PFSK-1 (cell line): ENCODE measurements around the gene HHAT.

ENCODE experiments used
- POLR2AphosphoS5 ChIP-seq: IDR thresholded peaks from 2 replicates; pipeline ENCODE4 v1.6.1; 2012; ENCODE audit warnings: low read depth, mild to moderate bottlenecking, control low read depth, low read length, moderate library complexity
- SIN3A ChIP-seq: IDR thresholded peaks from 2 replicates; pipeline ENCODE4 v1.6.1; 2012; ENCODE audit warnings: mild to moderate bottlenecking, low read length, moderate library complexity, borderline replicate concordance; ENCODE audit not compliant: insufficient read depth
- TAF1 ChIP-seq: IDR thresholded peaks from 2 replicates; pipeline ENCODE4 v1.6.1; 2012; ENCODE audit warnings: low read length, control low read depth, borderline replicate concordance; ENCODE audit not compliant: insufficient read depth
- TF ChIP-seq, protein P1 (sequence below), 2 experiments: IDR thresholded peaks; 2 replicates each; pipeline versions ENCODE4 v1.6.1 to v1.8.0; 2011 to 2012; ENCODE audit warnings: low read depth in 2 of 2, low read length in 2 of 2, control low read depth in 1 of 2, inconsistent platforms in 1 of 2, mild to moderate bottlenecking in 1 of 2, moderate library complexity in 1 of 2; ENCODE audit not compliant: insufficient read depth in 1 of 2

- TF ChIP-seq TAF1 (no peak), POLR2AphosphoS5 (no peak), SIN3A (no peak)
- TF ChIP-seq, protein P1, sequence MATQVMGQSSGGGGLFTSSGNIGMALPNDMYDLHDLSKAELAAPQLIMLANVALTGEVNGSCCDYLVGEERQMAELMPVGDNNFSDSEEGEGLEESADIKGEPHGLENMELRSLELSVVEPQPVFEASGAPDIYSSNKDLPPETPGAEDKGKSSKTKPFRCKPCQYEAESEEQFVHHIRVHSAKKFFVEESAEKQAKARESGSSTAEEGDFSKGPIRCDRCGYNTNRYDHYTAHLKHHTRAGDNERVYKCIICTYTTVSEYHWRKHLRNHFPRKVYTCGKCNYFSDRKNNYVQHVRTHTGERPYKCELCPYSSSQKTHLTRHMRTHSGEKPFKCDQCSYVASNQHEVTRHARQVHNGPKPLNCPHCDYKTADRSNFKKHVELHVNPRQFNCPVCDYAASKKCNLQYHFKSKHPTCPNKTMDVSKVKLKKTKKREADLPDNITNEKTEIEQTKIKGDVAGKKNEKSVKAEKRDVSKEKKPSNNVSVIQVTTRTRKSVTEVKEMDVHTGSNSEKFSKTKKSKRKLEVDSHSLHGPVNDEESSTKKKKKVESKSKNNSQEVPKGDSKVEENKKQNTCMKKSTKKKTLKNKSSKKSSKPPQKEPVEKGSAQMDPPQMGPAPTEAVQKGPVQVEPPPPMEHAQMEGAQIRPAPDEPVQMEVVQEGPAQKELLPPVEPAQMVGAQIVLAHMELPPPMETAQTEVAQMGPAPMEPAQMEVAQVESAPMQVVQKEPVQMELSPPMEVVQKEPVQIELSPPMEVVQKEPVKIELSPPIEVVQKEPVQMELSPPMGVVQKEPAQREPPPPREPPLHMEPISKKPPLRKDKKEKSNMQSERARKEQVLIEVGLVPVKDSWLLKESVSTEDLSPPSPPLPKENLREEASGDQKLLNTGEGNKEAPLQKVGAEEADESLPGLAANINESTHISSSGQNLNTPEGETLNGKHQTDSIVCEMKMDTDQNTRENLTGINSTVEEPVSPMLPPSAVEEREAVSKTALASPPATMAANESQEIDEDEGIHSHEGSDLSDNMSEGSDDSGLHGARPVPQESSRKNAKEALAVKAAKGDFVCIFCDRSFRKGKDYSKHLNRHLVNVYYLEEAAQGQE (IDR thresholded peaks at IDR 0.05; ENCODE audit: insufficient read depth in 1 of 2, low read depth in 2 of 2, low read length in 2 of 2): no peak
These were observed 160.8 kb downstream of the HHAT start for GRCh38 chr1:210489491-210489890.
